Cardiac fibroblast (primary cell): ENCODE measurements around the gene F11.

Source experiments
- DNase-seq, 2 donors: peaks; one replicate each; pipeline versions ENCODE4 v3.0.0 to v3.0.0-alpha.2; 2010; ENCODE audit warnings: low read depth in 2 of 2
- H3K4me3 ChIP-seq, 2 donors: replicated peaks in 1 of 2; 1 replicate in 1 of 2; 2 replicates in 1 of 2; pipeline ENCODE4 v1.5.1; 2011; ENCODE audit warnings: low read depth in 2 of 2, low read length in 2 of 2, mild to moderate bottlenecking in 2 of 2, moderate library complexity in 1 of 2
- TF ChIP-seq, protein P1 (sequence below): IDR thresholded peaks from one replicate; pipeline ENCODE4 v1.5.1; 2011; ENCODE audit warnings: low read depth, mild to moderate bottlenecking, low read length, inconsistent platforms

The F11 gene

DNA sequence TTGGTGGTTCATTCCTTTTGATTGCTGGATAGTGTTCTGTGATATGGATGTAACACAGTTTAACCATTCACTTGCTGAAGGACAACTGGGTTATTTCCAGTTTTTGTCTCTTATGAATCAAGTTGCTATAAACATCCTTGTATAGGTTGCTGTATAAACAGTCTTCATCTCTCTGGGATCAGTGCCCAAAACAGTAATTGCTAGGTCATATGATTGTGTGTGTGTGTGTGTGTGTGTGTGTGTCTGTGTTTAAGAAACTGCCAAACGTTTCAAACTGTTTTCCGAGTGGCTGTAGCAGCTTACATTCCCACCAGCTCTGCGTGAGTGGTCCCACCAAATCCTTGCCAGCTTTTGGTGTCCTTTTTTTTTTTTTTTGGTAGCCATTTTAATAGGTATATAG lies 60.4 kb downstream of the F11 start:
- H3K4me3 ChIP-seq, result no peak overlapping the region
- no peak for DNase-seq
- TF ChIP-seq, protein P1, sequence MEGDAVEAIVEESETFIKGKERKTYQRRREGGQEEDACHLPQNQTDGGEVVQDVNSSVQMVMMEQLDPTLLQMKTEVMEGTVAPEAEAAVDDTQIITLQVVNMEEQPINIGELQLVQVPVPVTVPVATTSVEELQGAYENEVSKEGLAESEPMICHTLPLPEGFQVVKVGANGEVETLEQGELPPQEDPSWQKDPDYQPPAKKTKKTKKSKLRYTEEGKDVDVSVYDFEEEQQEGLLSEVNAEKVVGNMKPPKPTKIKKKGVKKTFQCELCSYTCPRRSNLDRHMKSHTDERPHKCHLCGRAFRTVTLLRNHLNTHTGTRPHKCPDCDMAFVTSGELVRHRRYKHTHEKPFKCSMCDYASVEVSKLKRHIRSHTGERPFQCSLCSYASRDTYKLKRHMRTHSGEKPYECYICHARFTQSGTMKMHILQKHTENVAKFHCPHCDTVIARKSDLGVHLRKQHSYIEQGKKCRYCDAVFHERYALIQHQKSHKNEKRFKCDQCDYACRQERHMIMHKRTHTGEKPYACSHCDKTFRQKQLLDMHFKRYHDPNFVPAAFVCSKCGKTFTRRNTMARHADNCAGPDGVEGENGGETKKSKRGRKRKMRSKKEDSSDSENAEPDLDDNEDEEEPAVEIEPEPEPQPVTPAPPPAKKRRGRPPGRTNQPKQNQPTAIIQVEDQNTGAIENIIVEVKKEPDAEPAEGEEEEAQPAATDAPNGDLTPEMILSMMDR, result no peak

DNA sequence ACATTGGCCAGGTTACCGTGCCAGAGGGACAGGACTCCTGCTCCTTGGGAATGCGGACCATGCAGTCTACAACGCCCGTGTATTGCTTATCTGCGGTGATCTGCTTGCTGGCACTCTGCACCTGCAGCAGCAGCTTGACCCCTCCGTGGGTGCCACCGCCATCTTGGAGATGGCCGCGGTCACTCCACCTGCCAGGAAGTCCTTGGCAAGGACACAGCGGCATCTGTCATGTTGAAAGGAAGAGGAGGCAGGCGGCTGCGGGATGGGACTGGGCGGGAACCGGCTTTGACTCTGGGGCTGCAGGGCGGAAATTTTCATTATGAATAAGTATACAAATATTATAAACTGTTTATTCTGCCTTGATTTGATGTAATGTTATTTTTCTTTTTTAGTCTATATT lies 63.4 kb downstream of the F11 start:
- no peak for DNase-seq
- TF ChIP-seq, protein P1, result no peak
- no peak overlapping the region for H3K4me3 ChIP-seq

DNA sequence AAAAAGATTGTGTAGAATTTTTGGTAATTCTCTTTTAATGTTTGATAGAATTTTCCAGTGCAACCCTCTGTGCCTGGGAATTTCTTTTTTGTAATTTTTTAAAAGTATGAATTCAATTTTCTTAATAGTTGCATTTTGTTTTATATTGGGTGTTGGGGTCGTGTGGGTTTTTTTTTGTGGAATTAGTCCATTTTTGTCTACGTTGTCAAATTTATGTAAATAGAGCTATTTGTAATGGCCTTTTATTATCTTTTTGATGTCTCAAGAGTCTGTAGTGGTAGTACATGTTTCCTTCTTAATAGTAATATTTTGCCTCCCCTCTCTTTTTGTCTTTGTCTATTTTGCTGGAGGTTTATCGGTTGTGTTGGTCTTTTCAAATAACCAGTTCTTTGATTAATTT lies 64.4 kb downstream of the F11 start:
- no peak for DNase-seq
- TF ChIP-seq, protein P1, result no peak
- no peak overlapping the region for H3K4me3 ChIP-seq

- no peak overlapping the region for H3K4me3 ChIP-seq
- DNase-seq, result no peak
- TF ChIP-seq, protein P1, result no peak
Measured at GRCh38 chr4:186335793-186336192, 69.8 kb downstream of the F11 start.
